ENCODE results near the gene RFK. TPM values are rescaled to one million over a fixed set of nuclear protein-coding genes. Genes with fewer than 3 reads are reported as not detected.

RFK gene
- total RNA-seq, 1 donor from 2014 or later: 20.3 TPM

Other genes with a start within 250 kb of the RFK start
- gene GCNT1, start 64.8 kb upstream of the RFK start, total RNA-seq: 11.6 and 13.1 TPM in 2 replicates

Data from activated T-helper 1 cell treated with anti-CD3 and anti-CD28 coated beads, Interleukin-12 subunit alpha, Interleukin-12 subunit beta, Interleukin-2, Interleukin-4 antibody, amounts not matched to agents 30 ng/mL and 10 ng/mL and 1 ng/mL, durations not matched to agents 14 hours and 24 hours and 36 hours (primary cell).